Neural cell (in vitro differentiated cells): ENCODE results near the gene KRTAP10-9. TPM values are rescaled to one million over a fixed set of nuclear protein-coding genes. Genes with fewer than 3 reads are reported as not detected.

Source experiments
- H2AFZ ChIP-seq: fragments of 200-600, 300-800 bp; sonication (generic), shearing (Covaris generic); 2 replicates; pipeline ENCODE4 v1.6.0; 2014; ENCODE audit warnings: low read depth, mild to moderate bottlenecking, antibody characterized with exemption, low read length, moderate library complexity
- H3F3A ChIP-seq: fragments of 200-600 bp; shearing (Covaris generic); 2 replicates; pipeline ENCODE4 v1.6.1; 2016; ENCODE audit warnings: mild to moderate bottlenecking, moderate library complexity, mixed read lengths, antibody characterized with exemption, low read length; ENCODE audit not compliant: insufficient read depth, poor library complexity, severe bottlenecking
- H3K27ac ChIP-seq: fragments of 200-600, 300-800 bp; sonication (generic), shearing (Covaris generic); 2 replicates; pipeline ENCODE4 v1.5.1; 2014; ENCODE audit warnings: mild to moderate bottlenecking, low read length, moderate library complexity
- H3K27me3 ChIP-seq: fragments of 300-800, 200-600 bp; sonication (generic), shearing (Covaris generic); 2 replicates; pipeline ENCODE4 v1.6.0; 2014; ENCODE audit warnings: mild to moderate bottlenecking, low read depth, low read length, moderate library complexity; ENCODE audit not compliant: insufficient read depth
- H3K36me3 ChIP-seq: fragments of 300-800, 200-600 bp; sonication (generic), shearing (Covaris generic); 2 replicates; pipeline ENCODE4 v1.5.1; 2014; ENCODE audit warnings: mild to moderate bottlenecking, antibody characterized with exemption, low read length, moderate library complexity; ENCODE audit not compliant: insufficient read depth
- H3K4me2 ChIP-seq: fragments of 300-800, 200-600 bp; sonication (generic), shearing (Covaris generic); 2 replicates; pipeline ENCODE4 v1.6.0; 2014; ENCODE audit warnings: mild to moderate bottlenecking, low read length
- H3K4me3 ChIP-seq: fragments of 300-800, 200-600 bp; sonication (generic), shearing (Covaris generic); 2 replicates; pipeline ENCODE4 v1.5.1; 2014; ENCODE audit warnings: mild to moderate bottlenecking, low read length, moderate library complexity
- H3K79me2 ChIP-seq: fragments of 200-600 bp; shearing (Covaris generic); replicated peaks from 2 replicates; pipeline ENCODE4 v1.6.0; 2014; ENCODE audit warnings: mild to moderate bottlenecking, low read length, moderate library complexity; ENCODE audit not compliant: insufficient read depth
- H3K9ac ChIP-seq: fragments of 300-800, 200-600 bp; sonication (generic), shearing (Covaris generic); 2 replicates; pipeline ENCODE4 v1.6.1; 2016; ENCODE audit warnings: mild to moderate bottlenecking, low read length, mixed read lengths
- H3K9me2 ChIP-seq: fragments of 200-600 bp; shearing (Covaris generic); 2 replicates; pipeline ENCODE4 v1.6.1; 2016; ENCODE audit warnings: mild to moderate bottlenecking, low read length, mixed read lengths; ENCODE audit not compliant: insufficient read depth
- H3K9me3 ChIP-seq: fragments of 200-600, 300-800 bp; sonication (generic), shearing (Covaris generic); 2 replicates; pipeline ENCODE4 v1.6.1; 2016; ENCODE audit warnings: mild to moderate bottlenecking, mixed run types, low read length, moderate library complexity, mixed read lengths
- H4K20me1 ChIP-seq: fragments of 200-600 bp; shearing (Covaris generic); 2 replicates; pipeline ENCODE4 v1.6.1; 2016; ENCODE audit warnings: mild to moderate bottlenecking, mixed run types; ENCODE audit not compliant: insufficient read depth
- CTCF ChIP-seq: fragments of 450-650 bp; IDR thresholded peaks from 2 replicates; pipeline ENCODE4 v1.5.1; 2014; ENCODE audit warnings: antibody characterized with exemption, mild to moderate bottlenecking, moderate library complexity; ENCODE audit not compliant: poor library complexity, severe bottlenecking
- EP300 ChIP-seq: fragments of 450-650 bp; conservative IDR thresholded peaks from 2 replicates; pipeline ENCODE4 v1.6.1; 2014; ENCODE audit warnings: antibody characterized with exemption, mild to moderate bottlenecking, moderate library complexity; ENCODE audit not compliant: poor library complexity, severe bottlenecking
- EZH2 ChIP-seq: fragments of 200-600, 300-800 bp; shearing (Covaris generic), sonication (generic); IDR thresholded peaks from 2 replicates; pipeline ENCODE4 v1.6.1; 2014; ENCODE audit warnings: antibody characterized with exemption, low read length, borderline replicate concordance, mild to moderate bottlenecking; ENCODE audit not compliant: insufficient read depth, poor library complexity, severe bottlenecking
- MXI1 ChIP-seq: fragments of 450-650 bp; conservative IDR thresholded peaks from 2 replicates; pipeline ENCODE4 v1.6.1; 2014; ENCODE audit warnings: antibody characterized with exemption, mild to moderate bottlenecking; ENCODE audit not compliant: poor library complexity, severe bottlenecking
- POLR2AphosphoS5 ChIP-seq: IDR thresholded peaks from 2 replicates; pipeline ENCODE4 v1.6.1; 2012
- RAD21 ChIP-seq: fragments of 450-650 bp; conservative IDR thresholded peaks from 2 replicates; pipeline ENCODE4 v1.6.1; 2014; ENCODE audit warnings: antibody characterized with exemption, mild to moderate bottlenecking, moderate library complexity
- REST ChIP-seq: IDR thresholded peaks from 2 replicates; pipeline ENCODE4 v1.6.1; 2012; ENCODE audit warnings: borderline replicate concordance
- SMC3 ChIP-seq: fragments of 450-650 bp; conservative IDR thresholded peaks from 2 replicates; pipeline ENCODE4 v1.6.1; 2014; ENCODE audit warnings: antibody characterized with exemption, mild to moderate bottlenecking, moderate library complexity; ENCODE audit not compliant: poor library complexity
- TAF1 ChIP-seq: IDR thresholded peaks from 2 replicates; pipeline ENCODE4 v1.6.1; 2012; ENCODE audit warnings: low read depth
- polyA plus RNA-seq: library from polyadenylated mRNA; depleted of rRNA; stranded (reverse); fragments of >200 nt; gene quantifications from 2 replicates; pipeline ENCODE4 v1.2.3, GENCODE V29; 2014

KRTAP10-9 gene
- polyA plus RNA-seq, 1 donor from 2014 or later, result not detected

- Histone ChIP-seq H3F3A (no peaks in the 10 kb centered on the region), H4K20me1 (no peaks in the 10 kb centered on the region), H3K27me3 (no peaks in the 10 kb centered on the region), H3K9me2 (no peaks in the 10 kb centered on the region), H3K4me2 (no peak overlapping the region), H3K27ac (no peak overlapping the region), H3K4me3 (no peak overlapping the region), H3K9me3 (no peaks in the 10 kb centered on the region), H3K79me2 (no peaks in the 10 kb centered on the region), H3K36me3 (no peaks in the 10 kb centered on the region), H2AFZ (no peak overlapping the region), H3K9ac (no peak overlapping the region)
- TF ChIP-seq EP300 (no peak), EZH2 (no peak), POLR2AphosphoS5 (no peak)
These were observed 14.1 kb upstream of the KRTAP10-9 start for GRCh38 chr21:44612669-44613229.

DNA sequence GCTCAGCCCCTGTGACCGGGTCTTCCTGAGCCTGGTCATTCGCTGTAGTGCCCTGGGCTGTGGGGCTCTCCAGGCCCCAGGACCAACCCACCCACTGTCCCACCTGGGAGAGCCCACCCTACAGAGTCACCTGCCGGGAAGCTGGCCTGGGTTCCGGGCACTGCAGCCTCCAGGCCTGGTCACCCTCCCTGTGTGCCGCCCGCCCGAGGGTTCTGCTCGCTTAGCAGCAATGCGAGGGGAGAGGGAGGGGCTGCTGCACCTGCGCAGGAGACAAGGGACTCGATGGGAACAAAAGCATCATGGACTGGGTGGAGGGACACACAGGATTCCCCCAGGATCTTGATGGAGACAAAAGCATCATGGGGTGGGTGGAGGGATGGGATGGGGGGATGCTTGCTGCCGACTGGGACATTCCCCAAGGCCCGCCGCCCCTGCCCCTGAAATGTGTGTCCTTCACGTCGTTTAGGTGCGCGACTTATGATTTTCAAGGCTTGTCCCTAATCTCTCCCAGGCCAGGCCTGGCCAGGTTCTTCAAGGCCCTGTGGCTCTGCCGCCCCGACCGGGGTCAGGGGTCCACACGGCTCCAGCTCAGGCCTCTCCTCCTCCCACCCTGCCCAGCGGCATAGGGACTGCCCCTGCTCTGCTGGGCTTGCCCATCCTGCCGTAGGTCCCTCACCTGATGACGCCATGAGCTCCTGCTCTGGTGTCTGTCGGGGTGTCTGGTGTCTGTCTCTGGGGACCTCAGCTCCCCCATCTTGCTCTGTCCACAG, 13.3 kb upstream of the KRTAP10-9 start:
- no peaks in the 10 kb centered on the region for H3F3A ChIP-seq
- no peak overlapping the region for H2AFZ ChIP-seq

More for the DNA sequence above, 13.3 kb upstream of the KRTAP10-9 start:
- Histone ChIP-seq H3K9ac (no peak overlapping the region), H3K79me2 (no peaks in the 10 kb centered on the region), H3K4me3 (no peak overlapping the region), H3K27me3 (no peaks in the 10 kb centered on the region), H3K4me2 (no peak overlapping the region), H3K9me2 (no peaks in the 10 kb centered on the region), H4K20me1 (no peaks in the 10 kb centered on the region), H3K36me3 (no peaks in the 10 kb centered on the region), H3K9me3 (no peaks in the 10 kb centered on the region), H3K27ac (no peak overlapping the region)
- TF ChIP-seq TAF1, result no peak
- no peak for TF ChIP-seq CTCF
- no peak for TF ChIP-seq REST
- TF ChIP-seq RAD21, result no peak
- no peak for TF ChIP-seq POLR2AphosphoS5
- no peak for TF ChIP-seq MXI1
- TF ChIP-seq EZH2, result no peak
- TF ChIP-seq EP300, result no peak
- TF ChIP-seq SMC3, result no peak
